Tibial artery (tissue), 4 donors: ENCODE measurements around the gene IFNGR1.
"Not testable (repeated sequence)": the region's sequence is repeated elsewhere in the genome, so short reads cannot be mapped to it uniquely, and the experiment has no call there.

ENCODE experiments used
- DNase-seq, 2 donors: peaks; one replicate each; pipeline ENCODE4 v3.0.0-alpha.2; 2019
- H3K27ac ChIP-seq, 2 donors: fragments of 200-600 bp; sonication (generic) in 1 of 2; 1 replicate in 1 of 2; 2 replicates in 1 of 2; pipeline ENCODE4 v1.5.1; 2018 to 2019; ENCODE audit warnings: mild to moderate bottlenecking in 1 of 2
- H3K27me3 ChIP-seq, 2 donors: fragments of 200-600 bp; sonication (generic) in 1 of 2; one replicate each; pipeline versions ENCODE4 v1.5.1 to v1.6.0; 2016 to 2019
- H3K36me3 ChIP-seq, 3 donors: fragments of 200-600 bp; sonication (generic) in 2 of 3; one replicate each; pipeline ENCODE4 v1.5.1; 2016 to 2019; ENCODE audit warnings: mild to moderate bottlenecking in 2 of 3
- H3K4me1 ChIP-seq, 4 donors: fragments of 200-600 bp; sonication (generic) in 2 of 4; 1 replicate in 3 of 4; 2 replicates in 1 of 4; pipeline ENCODE4 v1.5.1; 2016 to 2019
- H3K4me3 ChIP-seq, 2 donors: fragments of 200-600 bp; sonication (generic) in 1 of 2; 1 replicate in 1 of 2; 2 replicates in 1 of 2; pipeline ENCODE4 v1.5.1; 2018 to 2019; ENCODE audit warnings: mild to moderate bottlenecking in 2 of 2
- H3K9me3 ChIP-seq, 3 donors: fragments of 200-600 bp; sonication (generic) in 1 of 3; one replicate each; pipeline ENCODE4 v1.5.1; 2016 to 2019
- intact Hi-C: fragments of 100-400 bp; cut with DNase I; formaldehyde crosslinking; loops from one replicate; pipeline ENCODE4 v1.15.0; 2023; ENCODE audit warnings: low total_unique reads
- TF ChIP-seq, protein P1 (sequence below), 2 experiments: fragments of 200-600 bp in 1 of 2; fragments of 450-650 bp in 1 of 2; IDR thresholded peaks; one replicate each; pipeline ENCODE4 v1.5.1; 2017 to 2019; ENCODE audit warnings: antibody characterized with exemption in 2 of 2, mild to moderate bottlenecking in 1 of 2, moderate library complexity in 1 of 2

IFNGR1 gene

GRCh38 chr6:137256350-137257103 lies 37.3 kb upstream of the IFNGR1 start:
- Histone ChIP-seq H3K36me3 (no peaks in the 10 kb centered on the region), H3K4me3 (no peak overlapping the region), H3K27me3 (no peaks in the 10 kb centered on the region), H3K9me3 (peaks cover 0 to 9% (median 4%) of the 10 kb centered on the region in 3 donors), H3K27ac (no peak overlapping the region), H3K4me1 (peaks cover 0 to 6% (median 1%) of the 10 kb centered on the region in 4 donors)
- intact Hi-C loops: no loop called here
- DNase-seq: no peak
- TF ChIP-seq, protein P1, sequence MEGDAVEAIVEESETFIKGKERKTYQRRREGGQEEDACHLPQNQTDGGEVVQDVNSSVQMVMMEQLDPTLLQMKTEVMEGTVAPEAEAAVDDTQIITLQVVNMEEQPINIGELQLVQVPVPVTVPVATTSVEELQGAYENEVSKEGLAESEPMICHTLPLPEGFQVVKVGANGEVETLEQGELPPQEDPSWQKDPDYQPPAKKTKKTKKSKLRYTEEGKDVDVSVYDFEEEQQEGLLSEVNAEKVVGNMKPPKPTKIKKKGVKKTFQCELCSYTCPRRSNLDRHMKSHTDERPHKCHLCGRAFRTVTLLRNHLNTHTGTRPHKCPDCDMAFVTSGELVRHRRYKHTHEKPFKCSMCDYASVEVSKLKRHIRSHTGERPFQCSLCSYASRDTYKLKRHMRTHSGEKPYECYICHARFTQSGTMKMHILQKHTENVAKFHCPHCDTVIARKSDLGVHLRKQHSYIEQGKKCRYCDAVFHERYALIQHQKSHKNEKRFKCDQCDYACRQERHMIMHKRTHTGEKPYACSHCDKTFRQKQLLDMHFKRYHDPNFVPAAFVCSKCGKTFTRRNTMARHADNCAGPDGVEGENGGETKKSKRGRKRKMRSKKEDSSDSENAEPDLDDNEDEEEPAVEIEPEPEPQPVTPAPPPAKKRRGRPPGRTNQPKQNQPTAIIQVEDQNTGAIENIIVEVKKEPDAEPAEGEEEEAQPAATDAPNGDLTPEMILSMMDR (IDR thresholded peaks at IDR 0.05): no peak

- Histone ChIP-seq H3K36me3 (no peaks in the 10 kb centered on the region), H3K27me3 (no peaks in the 10 kb centered on the region), H3K4me3 (no peak overlapping the region), H3K4me1 (no peaks in the 10 kb centered on the region), H3K27ac (no peak overlapping the region), H3K9me3 (peaks cover 0 to 9% (median 4%) of the 10 kb centered on the region in 3 donors)
- DNase-seq: no peak
- intact Hi-C loops: no loop called here
- TF ChIP-seq, protein P1 (IDR thresholded peaks at IDR 0.05): no peak
Observed at GRCh38 chr6:137254966-137255365, 35.8 kb upstream of the IFNGR1 start.

DNA sequence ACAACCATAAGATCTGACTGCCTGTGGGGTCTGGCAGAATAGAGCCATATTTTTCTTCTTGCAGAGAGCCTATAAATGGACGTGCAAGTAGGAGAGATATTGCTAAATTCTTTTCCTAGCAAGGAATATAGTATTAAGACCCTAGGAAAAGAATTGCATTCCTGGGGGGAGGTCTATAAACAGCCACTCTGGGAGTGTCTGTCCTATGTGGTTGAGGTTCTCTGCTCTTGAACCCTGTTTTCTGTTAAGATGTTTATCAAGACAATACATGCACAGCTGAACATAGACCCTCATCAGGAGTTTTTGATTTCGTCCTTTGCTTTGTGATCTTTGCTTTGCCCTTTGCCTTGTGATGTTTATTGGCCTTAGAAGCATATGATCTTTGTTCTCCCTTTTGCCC lies 35.2 kb upstream of the IFNGR1 start:
- H3K27me3 ChIP-seq, H3K27ac ChIP-seq, H3K9me3 ChIP-seq, H3K4me3 ChIP-seq, H3K36me3 ChIP-seq, H3K4me1 ChIP-seq, DNase-seq, intact Hi-C loops: not testable (repeated sequence)

DNA sequence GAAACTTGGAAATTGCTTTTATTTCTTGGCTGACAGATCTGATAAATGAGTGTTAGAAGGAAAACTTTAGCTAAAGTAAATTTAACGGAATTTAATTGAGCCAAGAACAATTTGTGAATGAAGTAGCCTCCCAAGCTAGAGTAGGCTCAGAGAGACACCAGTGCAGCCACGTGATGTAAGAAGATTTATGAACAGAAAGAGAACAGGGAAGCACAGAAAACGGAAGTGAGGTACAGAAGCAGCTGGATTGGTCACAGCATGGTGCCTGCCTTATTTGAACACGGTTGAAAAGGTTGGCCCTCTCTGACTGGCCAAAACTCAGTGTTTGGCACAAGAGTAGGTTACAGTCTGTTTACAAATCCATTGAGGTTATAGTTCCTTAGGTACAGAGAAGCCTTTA lies 29.5 kb upstream of the IFNGR1 start:
- H3K9me3 ChIP-seq: no peaks in the 10 kb centered on the region
- H3K27ac ChIP-seq: no peak overlapping the region
- TF ChIP-seq, protein P1 (IDR thresholded peaks at IDR 0.05): no peak
- no peaks in the 10 kb centered on the region for H3K4me1 ChIP-seq
- H3K36me3 ChIP-seq: no peaks in the 10 kb centered on the region
- intact Hi-C loops: no loop called here
- no peak overlapping the region for H3K4me3 ChIP-seq
- no peaks in the 10 kb centered on the region for H3K27me3 ChIP-seq
- peak in 1 of 2 donors; percentile 24 for DNase-seq

GRCh38 chr6:137247724-137248123 lies 28.5 kb upstream of the IFNGR1 start:
- no peak overlapping the region for H3K27ac ChIP-seq
- no peaks in the 10 kb centered on the region for H3K4me1 ChIP-seq
- H3K4me3 ChIP-seq: no peak overlapping the region
- no peaks in the 10 kb centered on the region for H3K36me3 ChIP-seq
- H3K27me3 ChIP-seq: no peaks in the 10 kb centered on the region
- TF ChIP-seq, protein P1 (IDR thresholded peaks at IDR 0.05): no peak
- DNase-seq: no peak
- no peaks in the 10 kb centered on the region for H3K9me3 ChIP-seq
- intact Hi-C loops: no loop called here

- no peak overlapping the region for H3K4me3 ChIP-seq
- DNase-seq: no peak
- intact Hi-C loops: no loop called here
- H3K27ac ChIP-seq: no peak overlapping the region
- H3K27me3 ChIP-seq: no peaks in the 10 kb centered on the region
- H3K36me3 ChIP-seq: no peaks in the 10 kb centered on the region
- TF ChIP-seq, protein P1 (IDR thresholded peaks at IDR 0.05): no peak
- no peaks in the 10 kb centered on the region for H3K9me3 ChIP-seq
- H3K4me1 ChIP-seq: no peaks in the 10 kb centered on the region
Observed at GRCh38 chr6:137246791-137247202, 27.6 kb upstream of the IFNGR1 start.
